Neural cell (in vitro differentiated cells): ENCODE results near the gene SIMC1. TPM values are rescaled to one million over a fixed set of nuclear protein-coding genes. Genes with fewer than 3 reads are reported as not detected.

ENCODE experiments used
- H2AFZ ChIP-seq: fragments of 200-600, 300-800 bp; sonication (generic), shearing (Covaris generic); 2 replicates; pipeline ENCODE4 v1.6.0; 2014; ENCODE audit warnings: low read depth, mild to moderate bottlenecking, antibody characterized with exemption, low read length, moderate library complexity
- H3F3A ChIP-seq: fragments of 200-600 bp; shearing (Covaris generic); 2 replicates; pipeline ENCODE4 v1.6.1; 2016; ENCODE audit warnings: mild to moderate bottlenecking, moderate library complexity, mixed read lengths, antibody characterized with exemption, low read length; ENCODE audit not compliant: insufficient read depth, poor library complexity, severe bottlenecking
- H3K27ac ChIP-seq: fragments of 200-600, 300-800 bp; sonication (generic), shearing (Covaris generic); 2 replicates; pipeline ENCODE4 v1.5.1; 2014; ENCODE audit warnings: mild to moderate bottlenecking, low read length, moderate library complexity
- H3K27me3 ChIP-seq: fragments of 300-800, 200-600 bp; sonication (generic), shearing (Covaris generic); 2 replicates; pipeline ENCODE4 v1.6.0; 2014; ENCODE audit warnings: mild to moderate bottlenecking, low read depth, low read length, moderate library complexity; ENCODE audit not compliant: insufficient read depth
- H3K36me3 ChIP-seq: fragments of 300-800, 200-600 bp; sonication (generic), shearing (Covaris generic); 2 replicates; pipeline ENCODE4 v1.5.1; 2014; ENCODE audit warnings: mild to moderate bottlenecking, antibody characterized with exemption, low read length, moderate library complexity; ENCODE audit not compliant: insufficient read depth
- H3K4me2 ChIP-seq: fragments of 300-800, 200-600 bp; sonication (generic), shearing (Covaris generic); 2 replicates; pipeline ENCODE4 v1.6.0; 2014; ENCODE audit warnings: mild to moderate bottlenecking, low read length
- H3K4me3 ChIP-seq: fragments of 300-800, 200-600 bp; sonication (generic), shearing (Covaris generic); 2 replicates; pipeline ENCODE4 v1.5.1; 2014; ENCODE audit warnings: mild to moderate bottlenecking, low read length, moderate library complexity
- H3K79me2 ChIP-seq: fragments of 200-600 bp; shearing (Covaris generic); replicated peaks from 2 replicates; pipeline ENCODE4 v1.6.0; 2014; ENCODE audit warnings: mild to moderate bottlenecking, low read length, moderate library complexity; ENCODE audit not compliant: insufficient read depth
- H3K9ac ChIP-seq: fragments of 300-800, 200-600 bp; sonication (generic), shearing (Covaris generic); 2 replicates; pipeline ENCODE4 v1.6.1; 2016; ENCODE audit warnings: mild to moderate bottlenecking, low read length, mixed read lengths
- H3K9me2 ChIP-seq: fragments of 200-600 bp; shearing (Covaris generic); 2 replicates; pipeline ENCODE4 v1.6.1; 2016; ENCODE audit warnings: mild to moderate bottlenecking, low read length, mixed read lengths; ENCODE audit not compliant: insufficient read depth
- H3K9me3 ChIP-seq: fragments of 200-600, 300-800 bp; sonication (generic), shearing (Covaris generic); 2 replicates; pipeline ENCODE4 v1.6.1; 2016; ENCODE audit warnings: mild to moderate bottlenecking, mixed run types, low read length, moderate library complexity, mixed read lengths
- H4K20me1 ChIP-seq: fragments of 200-600 bp; shearing (Covaris generic); 2 replicates; pipeline ENCODE4 v1.6.1; 2016; ENCODE audit warnings: mild to moderate bottlenecking, mixed run types; ENCODE audit not compliant: insufficient read depth
- EP300 ChIP-seq: fragments of 450-650 bp; conservative IDR thresholded peaks from 2 replicates; pipeline ENCODE4 v1.6.1; 2014; ENCODE audit warnings: antibody characterized with exemption, mild to moderate bottlenecking, moderate library complexity; ENCODE audit not compliant: poor library complexity, severe bottlenecking
- EZH2 ChIP-seq: fragments of 200-600, 300-800 bp; shearing (Covaris generic), sonication (generic); IDR thresholded peaks from 2 replicates; pipeline ENCODE4 v1.6.1; 2014; ENCODE audit warnings: antibody characterized with exemption, low read length, borderline replicate concordance, mild to moderate bottlenecking; ENCODE audit not compliant: insufficient read depth, poor library complexity, severe bottlenecking
- MXI1 ChIP-seq: fragments of 450-650 bp; conservative IDR thresholded peaks from 2 replicates; pipeline ENCODE4 v1.6.1; 2014; ENCODE audit warnings: antibody characterized with exemption, mild to moderate bottlenecking; ENCODE audit not compliant: poor library complexity, severe bottlenecking
- POLR2AphosphoS5 ChIP-seq: IDR thresholded peaks from 2 replicates; pipeline ENCODE4 v1.6.1; 2012
- RAD21 ChIP-seq: fragments of 450-650 bp; conservative IDR thresholded peaks from 2 replicates; pipeline ENCODE4 v1.6.1; 2014; ENCODE audit warnings: antibody characterized with exemption, mild to moderate bottlenecking, moderate library complexity
- SMC3 ChIP-seq: fragments of 450-650 bp; conservative IDR thresholded peaks from 2 replicates; pipeline ENCODE4 v1.6.1; 2014; ENCODE audit warnings: antibody characterized with exemption, mild to moderate bottlenecking, moderate library complexity; ENCODE audit not compliant: poor library complexity
- TAF1 ChIP-seq: IDR thresholded peaks from 2 replicates; pipeline ENCODE4 v1.6.1; 2012; ENCODE audit warnings: low read depth
- polyA plus RNA-seq: library from polyadenylated mRNA; depleted of rRNA; stranded (reverse); fragments of >200 nt; gene quantifications from 2 replicates; pipeline ENCODE4 v1.2.3, GENCODE V29; 2014
- TF ChIP-seq, protein P1 (sequence below): IDR thresholded peaks from 2 replicates; pipeline ENCODE4 v1.6.1; 2012; ENCODE audit warnings: borderline replicate concordance
- TF ChIP-seq, protein P2 (sequence below): fragments of 450-650 bp; IDR thresholded peaks from 2 replicates; pipeline ENCODE4 v1.5.1; 2014; ENCODE audit warnings: antibody characterized with exemption, mild to moderate bottlenecking, moderate library complexity; ENCODE audit not compliant: poor library complexity, severe bottlenecking

SIMC1 gene
- polyA plus RNA-seq, 1 donor from 2014 or later, result 20.7 TPM

DNA sequence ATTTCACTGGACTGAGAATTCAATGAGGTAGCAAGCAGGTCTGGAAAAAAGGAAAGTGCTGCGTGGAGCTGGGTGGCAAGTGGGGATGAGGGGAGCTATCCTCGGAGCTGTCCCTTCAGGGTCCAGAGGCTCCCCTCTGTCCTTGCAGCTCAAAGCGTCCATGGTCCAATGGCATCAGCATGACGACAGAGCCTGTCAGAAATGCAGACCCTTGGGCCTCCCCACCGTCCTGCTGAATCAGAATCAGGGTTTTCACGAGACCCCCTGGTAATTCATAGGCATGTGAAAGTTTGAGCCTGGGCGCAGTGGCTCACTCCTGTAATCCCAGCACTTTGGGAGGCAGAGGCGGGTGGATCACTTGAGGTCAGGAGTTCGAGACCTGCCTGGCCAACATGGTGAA, 155.9 kb downstream of the SIMC1 start:
- Histone ChIP-seq H3K27me3 (no peaks in the 10 kb centered on the region), H4K20me1 (no peaks in the 10 kb centered on the region), H3K36me3 (no peaks in the 10 kb centered on the region), H2AFZ (no peak overlapping the region), H3K27ac (no peak overlapping the region), H3K9me2 (no peaks in the 10 kb centered on the region), H3F3A (no peaks in the 10 kb centered on the region), H3K9me3 (no peaks in the 10 kb centered on the region), H3K4me2 (no peak overlapping the region), H3K9ac (no peak overlapping the region), H3K79me2 (no peaks in the 10 kb centered on the region), H3K4me3 (no peak overlapping the region)
- TF ChIP-seq, protein P1, sequence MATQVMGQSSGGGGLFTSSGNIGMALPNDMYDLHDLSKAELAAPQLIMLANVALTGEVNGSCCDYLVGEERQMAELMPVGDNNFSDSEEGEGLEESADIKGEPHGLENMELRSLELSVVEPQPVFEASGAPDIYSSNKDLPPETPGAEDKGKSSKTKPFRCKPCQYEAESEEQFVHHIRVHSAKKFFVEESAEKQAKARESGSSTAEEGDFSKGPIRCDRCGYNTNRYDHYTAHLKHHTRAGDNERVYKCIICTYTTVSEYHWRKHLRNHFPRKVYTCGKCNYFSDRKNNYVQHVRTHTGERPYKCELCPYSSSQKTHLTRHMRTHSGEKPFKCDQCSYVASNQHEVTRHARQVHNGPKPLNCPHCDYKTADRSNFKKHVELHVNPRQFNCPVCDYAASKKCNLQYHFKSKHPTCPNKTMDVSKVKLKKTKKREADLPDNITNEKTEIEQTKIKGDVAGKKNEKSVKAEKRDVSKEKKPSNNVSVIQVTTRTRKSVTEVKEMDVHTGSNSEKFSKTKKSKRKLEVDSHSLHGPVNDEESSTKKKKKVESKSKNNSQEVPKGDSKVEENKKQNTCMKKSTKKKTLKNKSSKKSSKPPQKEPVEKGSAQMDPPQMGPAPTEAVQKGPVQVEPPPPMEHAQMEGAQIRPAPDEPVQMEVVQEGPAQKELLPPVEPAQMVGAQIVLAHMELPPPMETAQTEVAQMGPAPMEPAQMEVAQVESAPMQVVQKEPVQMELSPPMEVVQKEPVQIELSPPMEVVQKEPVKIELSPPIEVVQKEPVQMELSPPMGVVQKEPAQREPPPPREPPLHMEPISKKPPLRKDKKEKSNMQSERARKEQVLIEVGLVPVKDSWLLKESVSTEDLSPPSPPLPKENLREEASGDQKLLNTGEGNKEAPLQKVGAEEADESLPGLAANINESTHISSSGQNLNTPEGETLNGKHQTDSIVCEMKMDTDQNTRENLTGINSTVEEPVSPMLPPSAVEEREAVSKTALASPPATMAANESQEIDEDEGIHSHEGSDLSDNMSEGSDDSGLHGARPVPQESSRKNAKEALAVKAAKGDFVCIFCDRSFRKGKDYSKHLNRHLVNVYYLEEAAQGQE, result no peak
- no peak for TF ChIP-seq MXI1
- TF ChIP-seq, protein P2, sequence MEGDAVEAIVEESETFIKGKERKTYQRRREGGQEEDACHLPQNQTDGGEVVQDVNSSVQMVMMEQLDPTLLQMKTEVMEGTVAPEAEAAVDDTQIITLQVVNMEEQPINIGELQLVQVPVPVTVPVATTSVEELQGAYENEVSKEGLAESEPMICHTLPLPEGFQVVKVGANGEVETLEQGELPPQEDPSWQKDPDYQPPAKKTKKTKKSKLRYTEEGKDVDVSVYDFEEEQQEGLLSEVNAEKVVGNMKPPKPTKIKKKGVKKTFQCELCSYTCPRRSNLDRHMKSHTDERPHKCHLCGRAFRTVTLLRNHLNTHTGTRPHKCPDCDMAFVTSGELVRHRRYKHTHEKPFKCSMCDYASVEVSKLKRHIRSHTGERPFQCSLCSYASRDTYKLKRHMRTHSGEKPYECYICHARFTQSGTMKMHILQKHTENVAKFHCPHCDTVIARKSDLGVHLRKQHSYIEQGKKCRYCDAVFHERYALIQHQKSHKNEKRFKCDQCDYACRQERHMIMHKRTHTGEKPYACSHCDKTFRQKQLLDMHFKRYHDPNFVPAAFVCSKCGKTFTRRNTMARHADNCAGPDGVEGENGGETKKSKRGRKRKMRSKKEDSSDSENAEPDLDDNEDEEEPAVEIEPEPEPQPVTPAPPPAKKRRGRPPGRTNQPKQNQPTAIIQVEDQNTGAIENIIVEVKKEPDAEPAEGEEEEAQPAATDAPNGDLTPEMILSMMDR, result no peak
- TF ChIP-seq TAF1, result no peak
- TF ChIP-seq EZH2, result no peak
- TF ChIP-seq POLR2AphosphoS5, result no peak
- no peak for TF ChIP-seq RAD21
- no peak for TF ChIP-seq SMC3
- no peak for TF ChIP-seq EP300

DNA sequence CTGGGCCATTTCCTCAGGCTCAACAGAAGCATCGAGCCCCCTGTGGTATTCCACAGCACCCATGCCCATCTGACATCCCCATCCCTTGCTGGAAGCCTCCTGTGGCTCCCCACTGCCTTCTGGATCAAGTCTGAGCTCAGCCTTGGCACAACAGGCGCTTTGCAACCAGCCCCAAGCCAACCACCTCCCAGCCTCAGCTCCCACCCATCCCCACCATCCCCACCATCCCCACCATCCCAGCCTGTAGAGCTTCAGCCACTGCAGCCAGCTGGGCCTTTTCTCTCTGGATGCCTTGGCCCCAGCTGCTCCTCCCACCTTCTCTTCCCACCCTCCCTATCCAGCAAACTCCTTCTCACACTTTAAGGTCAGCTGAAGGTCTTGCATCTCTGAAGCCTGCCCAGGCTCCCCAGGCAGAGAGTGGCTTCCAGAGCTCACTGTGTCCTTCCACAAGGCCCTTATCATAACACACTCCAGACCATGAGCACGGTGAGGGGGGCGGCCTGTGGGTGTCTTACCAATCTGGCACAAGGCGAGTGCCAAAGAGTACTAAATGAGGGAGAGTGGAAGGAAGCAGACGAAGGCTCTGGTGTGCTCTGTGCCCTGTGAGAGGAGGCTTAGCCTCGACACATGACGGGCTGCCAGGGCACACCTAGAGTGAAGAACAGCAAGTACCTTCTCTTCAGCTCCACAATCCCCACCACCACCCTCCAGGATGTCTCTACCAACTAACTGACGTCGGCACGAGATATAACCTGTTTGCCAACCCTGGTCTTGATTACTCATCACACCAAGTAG, 156.9 kb downstream of the SIMC1 start:
- Histone ChIP-seq H3K9me3 (no peaks in the 10 kb centered on the region), H2AFZ (no peak overlapping the region), H3K27ac (no peak overlapping the region), H3K4me2 (no peak overlapping the region), H3K79me2 (no peaks in the 10 kb centered on the region), H3K27me3 (no peaks in the 10 kb centered on the region), H3K9ac (no peak overlapping the region), H3F3A (no peaks in the 10 kb centered on the region), H3K36me3 (no peaks in the 10 kb centered on the region), H4K20me1 (no peaks in the 10 kb centered on the region), H3K9me2 (no peaks in the 10 kb centered on the region), H3K4me3 (no peak overlapping the region)
- TF ChIP-seq POLR2AphosphoS5 (no peak), SMC3 (no peak), MXI1 (no peak), EP300 (no peak), EZH2 (no peak)
- TF ChIP-seq, protein P1, result no peak
- TF ChIP-seq, protein P2, result no peak
